Hematopoietic multipotent progenitor cell treated with erythropoietin and hydrocortisone succinate and interleukin-3 and kit ligand, for 8 days (in vitro differentiated cells): ENCODE measurements around the gene LURAP1L.
A peak's percentile ranks its signal among the peaks of the same experiment; 100 is the strongest.

Source experiments
- DNase-seq: peaks from one replicate; pipeline ENCODE4 v3.0.0-alpha.2; 2015

LURAP1L gene

DNA sequence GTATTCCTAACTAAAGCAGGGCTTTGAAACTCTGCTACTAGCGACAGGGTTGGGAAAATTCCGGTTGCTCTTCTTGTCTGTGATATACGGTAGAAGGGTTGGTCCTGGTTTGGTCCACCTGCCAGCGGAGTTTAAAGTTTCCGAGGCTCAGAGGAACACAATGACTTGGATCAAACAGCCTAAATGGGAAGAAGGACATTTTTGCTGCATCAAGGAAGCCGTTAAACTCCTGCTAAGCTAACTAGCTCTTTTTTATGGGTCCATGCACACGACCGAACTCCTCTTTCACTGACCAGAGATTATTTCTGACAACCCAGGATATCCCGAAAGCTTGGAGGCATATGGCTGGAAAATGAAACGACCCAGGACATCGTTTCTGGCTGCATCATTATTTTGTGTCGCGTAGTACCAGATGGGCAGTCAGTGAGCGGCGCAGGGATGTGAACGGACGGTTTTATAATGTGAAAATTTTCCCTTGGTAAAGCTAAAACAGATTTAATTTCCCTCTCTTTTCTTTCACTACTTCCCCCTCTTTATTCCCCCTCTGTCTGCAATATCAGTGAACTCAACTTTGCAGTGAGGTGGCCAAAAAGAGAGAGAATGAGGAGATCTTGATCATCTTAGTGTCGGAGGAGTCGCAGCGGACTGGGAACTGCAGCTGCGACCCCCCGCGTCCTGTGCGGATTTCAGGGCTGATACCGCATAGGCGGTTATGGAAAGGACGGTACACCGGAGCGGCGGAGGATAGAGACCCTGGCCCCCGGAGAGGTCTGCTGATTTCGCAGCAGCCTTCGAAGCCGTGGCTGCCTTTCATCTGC lies at the start of gene LURAP1L:
LURAP1L (plus strand) TSS at position 160 of the 818 bp plus-strand sequence. CDS start 696 bp downstream, outside the sequence.
- peak; percentile 9 for DNase-seq

GRCh38 chr9:12726795-12727194 lies 48.0 kb upstream of the LURAP1L start:
- DNase-seq, result no peak

- DNase-seq, result no peak
Measured at GRCh38 chr9:12730198-12730597, 44.6 kb upstream of the LURAP1L start.

DNA sequence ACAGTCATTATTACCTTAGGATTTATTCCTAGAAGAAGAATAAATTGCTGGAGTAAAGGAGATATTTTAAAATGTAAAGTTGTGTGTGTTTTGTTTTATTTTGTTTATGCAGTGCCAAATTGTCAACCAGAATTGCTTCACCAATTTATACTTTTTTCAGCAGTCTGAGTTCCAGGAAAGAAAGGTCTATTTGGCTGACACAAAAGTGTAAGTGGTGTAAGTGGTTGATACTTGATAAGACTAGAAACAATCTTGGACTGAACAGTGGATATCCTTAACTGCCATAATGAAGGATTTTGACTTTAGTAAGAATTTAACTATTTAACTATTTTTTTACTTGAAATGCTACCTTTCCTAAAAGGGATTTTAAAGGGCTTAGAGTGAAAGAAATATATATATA lies 43.9 kb upstream of the LURAP1L start:
- no peak for DNase-seq

- DNase-seq, result no peak
Measured at GRCh38 chr9:12732971-12733370, 41.8 kb upstream of the LURAP1L start.

GRCh38 chr9:12735665-12736064 lies 39.2 kb upstream of the LURAP1L start:
- no peak for DNase-seq

GRCh38 chr9:12737871-12738270 lies 36.9 kb upstream of the LURAP1L start:
- no peak for DNase-seq

- DNase-seq, result no peak
Measured at GRCh38 chr9:12739014-12739652, 35.7 kb upstream of the LURAP1L start.

- DNase-seq, result no peak
Measured at GRCh38 chr9:12740845-12741244, 34.0 kb upstream of the LURAP1L start.

GRCh38 chr9:12748016-12748415 lies 26.8 kb upstream of the LURAP1L start:
- no peak for DNase-seq

DNA sequence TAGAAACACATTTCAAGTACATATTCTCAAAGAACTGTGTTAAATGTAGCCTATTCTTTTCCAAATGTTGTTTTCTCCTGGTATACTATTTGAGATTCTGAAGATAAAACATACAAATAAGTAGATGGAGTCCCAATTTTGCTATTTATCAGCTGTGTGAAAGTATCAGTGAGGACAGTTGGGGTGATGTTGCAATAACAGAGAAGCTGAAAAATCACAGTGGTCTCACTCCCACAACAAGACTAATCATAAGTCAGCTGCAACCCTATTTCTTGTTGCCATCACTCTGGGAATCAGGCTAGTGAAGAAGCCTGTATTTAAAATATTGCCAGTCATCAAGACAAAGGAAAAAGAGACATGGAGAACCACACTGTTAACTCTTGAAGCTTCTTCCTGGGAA lies 25.9 kb upstream of the LURAP1L start:
- DNase-seq, result no peak

- DNase-seq, result no peak
Measured at GRCh38 chr9:12753931-12754330, 20.9 kb upstream of the LURAP1L start.

- DNase-seq, result no peak
Measured at GRCh38 chr9:12759761-12760160, 15.1 kb upstream of the LURAP1L start.

DNA sequence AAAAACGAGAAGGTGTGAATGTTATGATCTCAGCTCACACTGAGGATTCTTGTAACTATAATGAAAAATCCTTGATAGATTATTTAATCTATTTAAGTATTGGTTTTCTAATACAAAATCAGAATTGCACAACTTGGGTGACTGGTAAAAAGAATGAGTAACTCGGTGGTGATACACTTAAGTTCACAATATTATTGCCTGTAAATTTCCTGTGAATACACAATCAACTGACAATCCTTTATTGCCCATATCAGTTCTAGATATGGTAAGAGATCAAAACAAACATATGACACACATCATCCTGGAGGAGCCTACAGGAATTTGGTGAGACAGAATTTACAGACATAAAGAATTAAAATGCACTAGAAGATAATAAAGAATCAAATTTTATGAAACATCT lies 14.1 kb upstream of the LURAP1L start:
- DNase-seq, result no peak

- DNase-seq, result no peak
Measured at GRCh38 chr9:12764150-12764549, 10.7 kb upstream of the LURAP1L start.

- no peak for DNase-seq
Measured at GRCh38 chr9:12765088-12765798, 9.6 kb upstream of the LURAP1L start.

DNA sequence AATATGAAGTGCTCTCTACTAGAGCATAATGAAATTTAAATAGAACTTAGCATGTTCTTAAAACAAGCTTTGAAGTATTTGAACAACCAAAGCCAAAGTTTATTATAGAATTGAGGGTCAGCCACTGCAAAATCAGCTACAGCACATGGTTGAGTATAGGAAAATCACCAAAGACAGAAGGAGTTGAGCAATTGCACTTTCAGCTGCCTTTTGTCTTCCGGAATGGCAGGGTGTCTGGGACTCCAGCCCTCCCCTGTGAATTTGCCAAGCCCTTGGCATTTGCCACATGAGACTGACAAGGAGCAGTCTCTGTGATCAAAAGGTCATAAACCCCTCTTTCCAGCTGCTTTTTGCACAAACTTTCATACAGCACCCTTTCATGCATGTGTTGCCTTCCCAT lies 8.5 kb upstream of the LURAP1L start:
- DNase-seq, result no peak

- no peak for DNase-seq
Measured at GRCh38 chr9:12770261-12770660, 4.6 kb upstream of the LURAP1L start.

DNA sequence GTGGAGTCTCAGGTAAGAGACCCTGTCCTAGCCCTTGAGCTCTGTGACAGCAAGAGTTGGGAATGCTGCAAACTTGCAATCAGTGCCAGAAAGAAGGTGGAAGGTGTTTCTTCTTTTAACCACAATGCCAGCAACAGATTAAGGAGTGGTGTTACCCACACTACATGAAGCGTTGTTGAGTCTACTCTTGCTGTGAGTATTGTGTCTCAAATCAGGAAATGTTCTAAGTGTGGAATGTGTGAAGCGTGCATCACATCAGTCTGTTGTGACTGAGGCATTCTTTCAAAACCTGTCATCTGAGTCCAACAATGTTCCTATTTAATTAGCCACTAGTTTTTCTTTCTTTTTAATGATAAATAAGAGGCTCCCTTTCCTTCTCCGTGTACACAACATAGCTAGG lies 2.9 kb upstream of the LURAP1L start:
- no peak for DNase-seq

GRCh38 chr9:12773562-12773961 lies 1.3 kb upstream of the LURAP1L start:
- no peak for DNase-seq

GRCh38 chr9:12775679-12776512 lies 1.1 kb downstream of the LURAP1L start:
- DNase-seq, result peak; percentile 51

DNA sequence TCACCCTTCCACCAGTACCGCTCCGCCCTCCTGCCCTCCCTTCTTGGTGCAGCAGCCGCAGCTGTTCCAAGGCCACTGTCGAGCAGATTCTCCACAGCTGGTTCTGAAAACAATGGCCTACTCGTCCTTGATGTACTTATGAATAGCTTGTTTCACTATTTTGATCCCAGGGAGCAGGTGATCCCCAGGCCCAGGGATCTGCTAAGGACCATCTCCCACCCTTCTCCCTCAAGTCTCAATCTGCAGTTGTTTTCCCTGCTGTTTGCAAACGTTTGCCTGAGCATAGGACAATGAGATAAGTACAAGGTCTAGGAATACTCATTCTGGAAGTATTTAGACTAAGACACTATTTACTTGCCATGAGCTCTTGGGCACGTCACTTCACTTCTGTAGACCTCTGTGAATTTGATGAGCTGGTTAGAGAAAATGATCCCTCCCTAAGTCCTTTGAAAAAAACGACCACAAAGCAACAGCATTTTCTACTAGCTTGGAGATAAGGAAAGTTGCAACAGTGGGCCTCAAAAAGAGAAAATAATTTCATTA lies 1.8 kb downstream of the LURAP1L start:
- DNase-seq, result no peak
